Breast epithelium (tissue), 3 donors: Measurements from ENCODE around the gene GPR161.

ENCODE experiments used
- POLR2A ChIP-seq: fragments of 450-650 bp; IDR thresholded peaks from one replicate; pipeline ENCODE4 v1.6.1; 2016; ENCODE audit warnings: antibody characterized with exemption, mild to moderate bottlenecking, moderate library complexity
- POLR2AphosphoS5 ChIP-seq, 3 donors: sonication (generic); formaldehyde crosslinking; IDR thresholded peaks; one replicate each; pipeline ENCODE4 v1.6.1; 2017; ENCODE audit warnings: antibody characterized with exemption in 3 of 3
- TF ChIP-seq, protein P1 (sequence below), 3 donors: fragments of 450-650 bp; IDR thresholded peaks; one replicate each; pipeline ENCODE4 v1.5.1; 2016 to 2017; ENCODE audit warnings: antibody characterized with exemption in 3 of 3, mild to moderate bottlenecking in 3 of 3, moderate library complexity in 3 of 3

DNA sequence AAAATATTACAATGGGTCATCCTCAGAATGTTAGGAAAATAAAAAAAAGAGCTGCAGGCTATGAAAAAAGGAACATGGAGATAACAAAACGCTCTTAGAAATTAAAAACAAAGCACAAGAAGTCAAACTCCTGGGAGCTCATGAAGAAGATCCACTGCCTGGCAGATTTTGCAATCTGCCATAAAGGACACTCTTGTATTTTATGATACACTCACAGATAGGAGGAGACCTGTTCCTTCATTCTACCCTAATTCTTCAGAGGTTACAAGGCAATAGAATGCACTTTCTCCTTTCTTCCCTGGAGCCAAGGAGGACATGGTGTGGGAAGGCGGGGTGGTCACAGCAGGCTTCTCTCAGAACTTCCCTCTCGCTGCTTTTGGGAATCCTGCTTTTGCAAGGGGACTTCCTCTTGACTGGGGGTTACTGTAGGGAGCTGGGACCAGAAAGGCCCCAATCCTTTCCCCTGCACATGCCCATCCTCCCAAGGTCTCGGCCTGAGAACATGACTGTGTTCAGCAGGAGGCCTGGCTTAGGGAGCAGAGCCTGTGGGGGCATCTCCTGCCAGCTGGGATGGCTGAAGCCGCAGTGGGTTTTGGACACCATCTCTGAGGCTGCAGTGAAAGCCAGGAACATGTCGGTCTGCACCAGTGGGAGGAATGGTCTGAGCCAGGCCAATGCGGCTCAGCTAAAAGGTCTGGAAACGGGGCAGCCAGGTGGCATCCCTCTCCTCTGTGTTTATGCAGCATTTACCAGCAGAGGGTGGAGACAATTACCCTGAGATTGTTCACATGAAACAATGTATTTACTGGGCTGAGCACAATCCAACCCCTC lies 44.8 kb downstream of the GPR161 start:
- TF ChIP-seq, protein P1, sequence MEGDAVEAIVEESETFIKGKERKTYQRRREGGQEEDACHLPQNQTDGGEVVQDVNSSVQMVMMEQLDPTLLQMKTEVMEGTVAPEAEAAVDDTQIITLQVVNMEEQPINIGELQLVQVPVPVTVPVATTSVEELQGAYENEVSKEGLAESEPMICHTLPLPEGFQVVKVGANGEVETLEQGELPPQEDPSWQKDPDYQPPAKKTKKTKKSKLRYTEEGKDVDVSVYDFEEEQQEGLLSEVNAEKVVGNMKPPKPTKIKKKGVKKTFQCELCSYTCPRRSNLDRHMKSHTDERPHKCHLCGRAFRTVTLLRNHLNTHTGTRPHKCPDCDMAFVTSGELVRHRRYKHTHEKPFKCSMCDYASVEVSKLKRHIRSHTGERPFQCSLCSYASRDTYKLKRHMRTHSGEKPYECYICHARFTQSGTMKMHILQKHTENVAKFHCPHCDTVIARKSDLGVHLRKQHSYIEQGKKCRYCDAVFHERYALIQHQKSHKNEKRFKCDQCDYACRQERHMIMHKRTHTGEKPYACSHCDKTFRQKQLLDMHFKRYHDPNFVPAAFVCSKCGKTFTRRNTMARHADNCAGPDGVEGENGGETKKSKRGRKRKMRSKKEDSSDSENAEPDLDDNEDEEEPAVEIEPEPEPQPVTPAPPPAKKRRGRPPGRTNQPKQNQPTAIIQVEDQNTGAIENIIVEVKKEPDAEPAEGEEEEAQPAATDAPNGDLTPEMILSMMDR (IDR thresholded peaks at IDR 0.05): no peak
- no peak for TF ChIP-seq POLR2A
- TF ChIP-seq POLR2AphosphoS5 (IDR thresholded peaks at IDR 0.05): no peak
